NCI-H2107 treated with DMSO at 0.1 percent for 48 hours (cell line): ENCODE data around the gene WBP2NL.
"Not testable (repeated sequence)": the region's sequence is repeated elsewhere in the genome, so short reads cannot be mapped to it uniquely, and the experiment has no call there.

Source experiments
- DNase-seq: peaks from one replicate; lab custom pipeline; 2025; ENCODE audit not compliant: unreplicated experiment; lab: John Stamatoyannopoulos, UW

Gene WBP2NL

GRCh38 chr22:42070517-42071422 is 72.2 kb downstream of the WBP2NL start, which contains the start of gene NAGA:
NAGA (minus strand) TSS chr22:42070812; CDS start chr22:42070297, 515 bp downstream.
- DNase-seq = peak; percentile 77

DNA sequence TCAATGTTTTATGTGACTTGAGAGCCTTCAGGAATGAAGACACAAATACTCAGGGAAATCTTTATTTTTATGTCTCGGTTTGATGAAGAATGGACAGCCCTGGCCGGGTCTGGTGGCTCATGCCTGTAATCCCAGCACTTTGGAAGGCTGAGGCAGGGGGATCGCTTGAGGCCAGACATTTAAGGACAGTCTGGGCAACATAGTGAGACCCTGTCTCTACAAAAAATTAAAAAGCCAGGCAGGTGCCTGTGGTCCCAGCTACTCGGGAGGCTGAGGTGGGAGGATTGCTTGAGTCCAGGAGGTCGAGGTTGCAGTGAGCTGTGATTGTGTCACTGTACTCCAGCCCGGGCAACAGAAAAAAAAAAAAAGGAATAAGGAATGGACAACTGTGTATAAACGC is 72.9 kb downstream of the WBP2NL start:
- DNase-seq = not testable (repeated sequence)

DNA sequence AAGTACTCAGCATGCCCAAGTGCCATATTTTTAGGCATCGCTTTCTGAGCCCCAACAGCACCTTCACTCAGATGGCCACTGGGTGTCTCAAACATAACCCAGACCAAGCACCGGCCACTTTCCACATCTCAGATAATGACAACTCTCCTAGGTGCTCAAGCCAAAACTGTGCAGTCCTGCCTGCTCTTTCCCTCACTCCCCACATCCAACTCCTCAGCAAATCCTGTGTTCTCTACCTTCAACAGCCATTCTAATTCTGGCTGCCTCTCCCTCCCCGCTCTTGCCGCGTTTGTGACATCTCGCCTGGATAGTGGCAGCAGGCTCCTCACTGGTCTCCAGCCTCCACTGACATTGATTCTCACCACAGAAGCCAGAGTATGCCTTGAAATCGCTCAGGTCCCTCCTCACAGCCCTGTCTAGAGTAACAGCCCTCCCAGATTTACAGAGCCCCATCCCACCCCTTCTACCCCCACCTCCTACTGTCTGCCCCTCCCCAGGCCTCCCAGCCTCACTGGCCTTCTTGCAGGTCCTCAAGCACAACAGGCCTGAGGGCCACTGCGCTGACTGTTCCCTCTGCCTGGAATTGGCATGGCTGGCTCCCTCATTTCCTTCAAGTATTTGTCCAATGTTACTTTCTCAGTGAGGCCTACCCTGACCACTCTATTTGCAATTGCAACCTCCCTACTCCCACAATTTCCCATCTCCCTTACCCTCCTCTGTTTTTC is 74.2 kb downstream of the WBP2NL start:
- DNase-seq = no peak

GRCh38 chr22:42073621-42074041 is 75.0 kb downstream of the WBP2NL start:
- no peak for DNase-seq

DNA sequence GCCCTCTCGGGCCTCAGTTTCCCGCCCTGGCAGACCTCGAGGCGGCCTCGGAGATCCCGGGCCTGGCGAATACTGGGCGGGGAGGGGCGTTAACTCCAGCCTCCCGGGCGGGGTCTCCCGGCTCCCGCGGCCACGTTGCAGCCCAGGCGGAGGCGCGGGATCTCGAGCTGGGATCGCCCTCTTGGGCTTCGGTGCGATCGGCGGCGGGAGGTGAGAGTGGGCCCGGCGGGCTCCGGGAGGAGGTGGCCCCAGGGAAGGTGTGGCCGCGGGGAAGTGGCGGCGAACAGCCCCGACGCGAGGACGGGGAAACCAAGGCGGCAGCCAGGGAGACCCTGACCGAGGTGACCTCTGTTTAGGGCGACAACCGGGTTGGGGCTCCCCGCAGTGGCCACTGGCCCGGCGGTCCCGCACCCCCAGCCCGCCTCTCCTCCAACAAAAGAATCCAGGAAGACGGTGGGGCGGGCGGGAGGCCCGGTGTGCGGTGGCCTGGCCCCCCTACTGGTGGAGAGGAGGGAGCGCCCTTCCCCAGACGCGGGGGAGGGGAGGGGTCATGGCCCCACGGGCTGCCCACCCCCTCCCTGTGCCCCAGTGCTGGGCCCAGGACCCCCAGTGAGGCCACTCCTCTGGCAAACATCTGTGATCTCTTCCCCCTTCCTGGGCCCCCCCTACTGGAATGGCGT is 75.7 kb downstream of the WBP2NL start, which contains the start of gene PHETA2:
Gene PHETA2, plus strand, starts transcription at position 117 of the 680 bp plus-strand sequence. CDS start 3,046 bp downstream, outside the sequence.
- DNase-seq = no peak

- no peak for DNase-seq
Observed at GRCh38 chr22:42074846-42075676, 76.5 kb downstream of the WBP2NL start.

GRCh38 chr22:42076764-42077485 is 78.3 kb downstream of the WBP2NL start:
- no peak for DNase-seq

GRCh38 chr22:42077486-42078125 is 79.0 kb downstream of the WBP2NL start:
- DNase-seq = no peak
